SK-N-MC (cell line): ENCODE data around the gene FRAT1.

Experiments used
- EZH2 ChIP-seq: fragments of 200-600 bp; sonication (generic); IDR thresholded peaks from one replicate; pipeline ENCODE4 v1.6.1; 2017; ENCODE audit warnings: antibody characterized with exemption
- FOXP2 ChIP-seq: optimal IDR thresholded peaks from 2 replicates; pipeline ENCODE3; 2011; ENCODE audit warnings: mild to moderate bottlenecking, moderate library complexity; ENCODE audit not compliant: insufficient read depth; ENCODE audit errors: extremely low read length, control extremely low read depth
- POLR2AphosphoS5 ChIP-seq: IDR thresholded peaks from 2 replicates; pipeline ENCODE4 v1.6.1; 2012; ENCODE audit warnings: mild to moderate bottlenecking, low read depth, low read length, borderline replicate concordance

DNA sequence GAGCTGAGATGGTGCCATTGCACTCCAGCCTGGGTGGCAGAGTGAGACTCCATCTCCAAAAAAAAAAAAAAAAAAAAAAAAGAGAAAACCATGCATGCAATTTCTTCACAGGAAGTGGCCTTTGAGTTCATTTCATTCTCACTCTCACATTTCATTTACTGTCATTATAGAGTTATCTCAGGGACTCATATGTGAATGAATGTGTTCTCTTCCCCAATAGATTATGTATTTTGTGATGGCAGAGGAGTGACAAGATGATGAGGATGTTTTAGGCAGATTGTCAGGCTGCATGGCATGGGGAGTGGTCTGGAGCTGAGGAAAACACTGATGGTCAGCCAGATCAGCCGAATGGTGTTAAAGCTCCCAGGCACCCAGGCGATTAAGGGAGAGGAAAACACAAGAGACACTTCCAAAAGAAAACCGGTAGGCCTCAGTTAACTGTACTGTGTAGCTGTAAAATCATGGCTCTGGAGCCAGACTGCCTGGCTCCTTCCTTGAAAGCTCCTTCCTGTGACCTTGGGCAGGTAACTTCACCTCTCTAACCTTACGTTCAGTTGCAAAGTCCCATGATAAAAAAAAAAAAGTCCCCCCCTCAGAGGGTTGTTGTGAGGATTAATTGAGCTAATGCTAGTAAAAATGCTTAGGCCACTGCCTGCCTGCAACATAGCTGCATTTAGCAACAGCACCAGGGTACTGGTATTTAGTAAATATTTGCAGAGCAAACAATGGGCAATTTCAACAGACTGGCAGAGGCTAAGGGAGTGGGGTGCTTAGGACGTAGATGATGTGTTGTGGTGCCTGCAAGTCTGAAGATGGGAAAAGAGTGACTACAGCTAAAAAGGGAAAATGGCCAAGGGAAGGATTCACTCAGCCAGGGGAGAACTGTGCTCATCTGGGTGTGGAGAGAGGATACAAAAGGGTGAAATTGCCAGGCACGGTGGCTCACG is 8.6 kb downstream of the FRAT1 start:
- TF ChIP-seq POLR2AphosphoS5 (no peak), EZH2 (no peak), FOXP2 (no peak)
